Karpas-422 (cell line): Measurements from ENCODE around the gene BMP8A. TPM values are rescaled to one million over a fixed set of nuclear protein-coding genes. Genes with fewer than 3 reads are reported as not detected.
"Not testable (repeated sequence)": the region's sequence is repeated elsewhere in the genome, so short reads cannot be mapped to it uniquely, and the experiment has no call there.

Experiments used
- DNase-seq: peaks from one replicate; pipeline ENCODE4 v3.0.0-alpha.2; 2015
- H2AFZ ChIP-seq: fragments of 200-600 bp; sonication (generic); 2 replicates; pipeline ENCODE4 v1.6.1; 2014; ENCODE audit warnings: antibody characterized with exemption, low read length, mixed read lengths
- H3K27ac ChIP-seq: fragments of 200-600 bp; sonication (generic); 2 replicates; pipeline ENCODE4 v1.5.1; 2014; ENCODE audit warnings: mild to moderate bottlenecking, low read length, moderate library complexity
- H3K27me3 ChIP-seq: fragments of 200-600 bp; sonication (generic); 2 replicates; pipeline ENCODE4 v1.6.1; 2014; ENCODE audit warnings: low read length, mixed read lengths
- H3K36me3 ChIP-seq: fragments of 200-600 bp; sonication (generic); 2 replicates; pipeline ENCODE4 v1.6.1; 2014; ENCODE audit warnings: low read length, mixed read lengths; ENCODE audit not compliant: insufficient read depth
- H3K4me1 ChIP-seq: fragments of 200-600 bp; sonication (generic); 2 replicates; pipeline ENCODE4 v1.6.1; 2014; ENCODE audit warnings: mild to moderate bottlenecking, low read length, mixed read lengths
- H3K4me2 ChIP-seq: fragments of 200-600 bp; sonication (generic); 2 replicates; pipeline ENCODE4 v1.6.1; 2014; ENCODE audit warnings: low read length, low read depth, mild to moderate bottlenecking; ENCODE audit not compliant: poor library complexity, severe bottlenecking
- H3K4me3 ChIP-seq: fragments of 200-600 bp; sonication (generic); 2 replicates; pipeline ENCODE4 v1.5.1; 2014; ENCODE audit warnings: mild to moderate bottlenecking, antibody characterized with exemption, low read length, mixed read lengths
- H3K79me2 ChIP-seq: fragments of 200-600 bp; sonication (generic); 2 replicates; pipeline ENCODE4 v1.6.1; 2014; ENCODE audit warnings: mild to moderate bottlenecking, low read length, mixed read lengths
- H3K9ac ChIP-seq: fragments of 200-600 bp; sonication (generic); 2 replicates; pipeline ENCODE4 v1.6.0; 2014; ENCODE audit warnings: low read length
- H3K9me2 ChIP-seq: fragments of 200-600 bp; sonication (generic), shearing (Covaris generic); replicated peaks from 2 replicates; pipeline ENCODE4 v1.6.0; 2014; ENCODE audit warnings: mild to moderate bottlenecking, low read length, moderate library complexity; ENCODE audit not compliant: insufficient read depth
- H3K9me3 ChIP-seq: fragments of 300-700, 200-600 bp; sonication (generic); 2 replicates; pipeline ENCODE4 v1.6.1; 2014; ENCODE audit warnings: low read length, mixed read lengths
- H4K20me1 ChIP-seq: fragments of 200-600 bp; sonication (generic); 2 replicates; pipeline ENCODE4 v1.6.1; 2014; ENCODE audit warnings: mild to moderate bottlenecking, antibody characterized with exemption, low read length, low read depth; ENCODE audit not compliant: insufficient read depth
- total RNA-seq: library from RNA; depleted of rRNA; stranded (reverse); fragments of >200 nt; shearing (Covaris generic); gene quantifications from 2 replicates; pipeline ENCODE4 v1.2.3, GENCODE V29; 2014; ENCODE audit warnings: low replicate concordance

The BMP8A gene
- total RNA-seq, 1 experiment from 2014 or later: not detected

DNA sequence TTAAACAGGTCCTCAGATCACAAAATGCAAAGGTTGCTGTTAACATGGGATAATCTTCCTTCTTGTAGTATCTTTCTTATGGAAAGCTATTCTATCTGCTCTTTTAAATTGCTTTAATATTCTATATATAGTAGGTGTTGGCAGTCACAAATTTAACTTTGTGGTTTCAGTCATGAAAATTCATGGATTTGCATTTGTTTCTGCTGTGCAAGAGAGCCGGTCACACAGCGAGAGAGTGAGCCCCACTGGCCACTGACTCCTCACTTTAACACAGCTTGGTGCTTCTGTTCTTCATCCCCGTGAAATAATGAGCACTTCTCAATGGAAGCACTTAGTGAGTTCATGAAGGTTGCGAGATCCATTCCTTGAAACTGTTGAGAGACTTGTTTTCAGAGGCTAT lies 18.1 kb upstream of the BMP8A start:
- no peaks in the 10 kb centered on the region for H3K36me3 ChIP-seq
- H4K20me1 ChIP-seq: no peaks in the 10 kb centered on the region
- no peak overlapping the region for H3K4me2 ChIP-seq
- H3K9me3 ChIP-seq: no peaks in the 10 kb centered on the region
- H3K27me3 ChIP-seq: no peaks in the 10 kb centered on the region
- DNase-seq: no peak
- no peak overlapping the region for H2AFZ ChIP-seq
- H3K27ac ChIP-seq: no peak overlapping the region
- H3K9me2 ChIP-seq: no peaks in the 10 kb centered on the region
- no peaks in the 10 kb centered on the region for H3K79me2 ChIP-seq
- H3K4me1 ChIP-seq: peaks cover 4% of the 10 kb centered on the region
- H3K9ac ChIP-seq: no peak overlapping the region
- no peak overlapping the region for H3K4me3 ChIP-seq

GRCh38 chr1:39474810-39475209 lies 16.6 kb upstream of the BMP8A start:
- Histone ChIP-seq H2AFZ (no peak overlapping the region), H3K27me3 (no peaks in the 10 kb centered on the region), H3K4me1 (peaks cover 4% of the 10 kb centered on the region), H3K36me3 (no peaks in the 10 kb centered on the region), H3K9ac (no peak overlapping the region), H3K4me2 (no peak overlapping the region), H3K9me3 (no peaks in the 10 kb centered on the region), H3K79me2 (no peaks in the 10 kb centered on the region), H3K27ac (no peak overlapping the region), H3K9me2 (no peaks in the 10 kb centered on the region), H3K4me3 (no peak overlapping the region), H4K20me1 (no peaks in the 10 kb centered on the region)
- no peak for DNase-seq

DNA sequence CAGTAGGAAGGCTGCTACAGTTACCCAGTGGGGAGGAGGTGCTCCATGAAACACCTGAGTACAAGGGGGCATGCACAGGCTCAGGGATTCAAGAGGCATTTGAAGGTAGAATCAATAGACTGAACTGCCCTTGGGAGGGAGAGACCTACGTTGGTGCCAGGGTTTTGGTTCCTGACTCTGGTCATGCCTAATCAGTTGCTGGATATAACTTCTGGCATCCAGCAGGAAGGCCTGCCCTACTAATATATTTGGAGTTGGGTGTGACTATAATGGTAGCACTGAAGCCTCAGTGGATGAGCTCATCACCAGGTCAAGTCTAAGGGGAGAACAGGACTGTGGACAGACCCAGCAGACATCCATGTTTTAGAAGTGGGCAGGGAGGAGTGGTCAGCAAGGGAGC lies 15.9 kb upstream of the BMP8A start:
- H3K36me3 ChIP-seq, DNase-seq, H3K9me3 ChIP-seq, H3K27ac ChIP-seq, H3K9me2 ChIP-seq, H3K9ac ChIP-seq, H4K20me1 ChIP-seq, H3K4me2 ChIP-seq, H3K4me3 ChIP-seq, H2AFZ ChIP-seq, H3K27me3 ChIP-seq, H3K79me2 ChIP-seq, H3K4me1 ChIP-seq: not testable (repeated sequence)

- Histone ChIP-seq H3K36me3 (no peaks in the 10 kb centered on the region), H3K27ac (no peak overlapping the region), H3K9me3 (no peaks in the 10 kb centered on the region), H3K4me3 (no peak overlapping the region), H2AFZ (no peak overlapping the region), H3K9me2 (no peaks in the 10 kb centered on the region), H4K20me1 (no peaks in the 10 kb centered on the region), H3K4me1 (peaks cover under 1% of the 10 kb centered on the region), H3K4me2 (no peak overlapping the region), H3K79me2 (no peaks in the 10 kb centered on the region), H3K9ac (no peak overlapping the region), H3K27me3 (no peaks in the 10 kb centered on the region)
- no peak for DNase-seq
These were observed 13.1 kb upstream of the BMP8A start for GRCh38 chr1:39478126-39478915.

- Histone ChIP-seq H3K36me3 (no peaks in the 10 kb centered on the region), H3K79me2 (no peaks in the 10 kb centered on the region), H3K4me3 (no peak overlapping the region), H3K9me2 (no peaks in the 10 kb centered on the region), H3K9ac (no peak overlapping the region), H3K4me1 (no peaks in the 10 kb centered on the region), H3K4me2 (no peak overlapping the region), H4K20me1 (no peaks in the 10 kb centered on the region), H2AFZ (no peak overlapping the region), H3K27ac (no peak overlapping the region), H3K9me3 (no peaks in the 10 kb centered on the region), H3K27me3 (no peaks in the 10 kb centered on the region)
- DNase-seq: no peak
These were observed 10.1 kb upstream of the BMP8A start for GRCh38 chr1:39481289-39481688.

- Histone ChIP-seq H3K4me3 (no peak overlapping the region), H3K4me1 (no peaks in the 10 kb centered on the region), H3K79me2 (no peaks in the 10 kb centered on the region), H3K9me3 (no peaks in the 10 kb centered on the region), H3K4me2 (no peak overlapping the region), H3K9me2 (no peaks in the 10 kb centered on the region), H4K20me1 (no peaks in the 10 kb centered on the region), H3K27ac (no peak overlapping the region), H3K27me3 (no peaks in the 10 kb centered on the region), H2AFZ (no peak overlapping the region), H3K36me3 (no peaks in the 10 kb centered on the region), H3K9ac (no peak overlapping the region)
- DNase-seq: no peak
These were observed 8.2 kb upstream of the BMP8A start for GRCh38 chr1:39483276-39483675.

- Histone ChIP-seq H2AFZ (no peak overlapping the region), H3K9ac (no peak overlapping the region), H3K27ac (no peak overlapping the region), H3K36me3 (no peaks in the 10 kb centered on the region), H3K4me3 (no peak overlapping the region), H3K4me1 (no peaks in the 10 kb centered on the region), H3K27me3 (no peaks in the 10 kb centered on the region), H3K9me2 (no peaks in the 10 kb centered on the region), H3K9me3 (no peaks in the 10 kb centered on the region), H4K20me1 (no peaks in the 10 kb centered on the region), H3K4me2 (no peak overlapping the region), H3K79me2 (no peaks in the 10 kb centered on the region)
- DNase-seq: no peak
These were observed 6.9 kb upstream of the BMP8A start for GRCh38 chr1:39484564-39484963.

- H3K9me2 ChIP-seq: no peaks in the 10 kb centered on the region
- no peaks in the 10 kb centered on the region for H3K4me1 ChIP-seq
- H3K27ac ChIP-seq: no peak overlapping the region
- no peaks in the 10 kb centered on the region for H3K27me3 ChIP-seq
- no peaks in the 10 kb centered on the region for H4K20me1 ChIP-seq
- no peaks in the 10 kb centered on the region for H3K79me2 ChIP-seq
- H2AFZ ChIP-seq: no peak overlapping the region
- H3K9ac ChIP-seq: no peak overlapping the region
- no peaks in the 10 kb centered on the region for H3K9me3 ChIP-seq
- H3K36me3 ChIP-seq: no peaks in the 10 kb centered on the region
- no peak overlapping the region for H3K4me3 ChIP-seq
- DNase-seq: no peak
- no peak overlapping the region for H3K4me2 ChIP-seq
These were observed 6.2 kb upstream of the BMP8A start for GRCh38 chr1:39485046-39485803.
